HEK293 (cell line): ENCODE results near the gene MAP7.
A peak's percentile ranks its signal among the peaks of the same experiment; 100 is the strongest.

Experiments used
- BCL11A ChIP-seq: fragments of 450-650 bp; formaldehyde crosslinking; IDR thresholded peaks from 2 replicates; pipeline ENCODE4 v1.5.1; 2016; ENCODE audit warnings: low read depth, missing biosample characterization, missing genetic modification characterization
- HIC1 ChIP-seq: fragments of 450-650 bp; formaldehyde crosslinking; IDR thresholded peaks from 2 replicates; pipeline ENCODE4 v1.5.1; 2016; ENCODE audit warnings: missing biosample characterization, missing genetic modification characterization
- KLF10 ChIP-seq: fragments of 450-650 bp; IDR thresholded peaks from 2 replicates; pipeline ENCODE4 v1.5.1; 2018; ENCODE audit warnings: missing biosample characterization, mild to moderate bottlenecking, missing genetic modification characterization
- SCRT1 ChIP-seq: fragments of 450-650 bp; formaldehyde crosslinking; IDR thresholded peaks from 2 replicates; pipeline ENCODE4 v1.5.1; 2016; ENCODE audit warnings: missing biosample characterization, missing genetic modification characterization, borderline replicate concordance
- TSHZ1 ChIP-seq: fragments of 450-650 bp; formaldehyde crosslinking; IDR thresholded peaks from 2 replicates; pipeline ENCODE4 v1.5.1; 2016; ENCODE audit warnings: missing biosample characterization, missing genetic modification characterization, borderline replicate concordance
- ZBTB1 ChIP-seq: fragments of 450-650 bp; formaldehyde crosslinking; IDR thresholded peaks from 2 replicates; pipeline ENCODE4 v1.5.1; 2016; ENCODE audit warnings: missing biosample characterization, missing genetic modification characterization
- ZBTB26 ChIP-seq: fragments of 450-650 bp; formaldehyde crosslinking; optimal IDR thresholded peaks from 2 replicates; pipeline ENCODE3; 2016; ENCODE audit warnings: missing biosample characterization, mild to moderate bottlenecking, missing genetic modification characterization
- ZFP69B ChIP-seq: fragments of 450-650 bp; formaldehyde crosslinking; IDR thresholded peaks from 2 replicates; pipeline ENCODE4 v1.5.1; 2016; ENCODE audit warnings: missing biosample characterization, missing genetic modification characterization
- ZNF148 ChIP-seq: fragments of 450-650 bp; formaldehyde crosslinking; IDR thresholded peaks from 2 replicates; pipeline ENCODE4 v1.5.0; 2017; ENCODE audit warnings: missing biosample characterization, missing genetic modification characterization, borderline replicate concordance
- ZNF18 ChIP-seq: fragments of 450-650 bp; formaldehyde crosslinking; IDR thresholded peaks from 2 replicates; pipeline ENCODE4 v1.5.1; 2016; ENCODE audit warnings: missing biosample characterization, missing genetic modification characterization
- ZNF19 ChIP-seq: fragments of 450-650 bp; formaldehyde crosslinking; IDR thresholded peaks from 2 replicates; pipeline ENCODE4; 2016; ENCODE audit warnings: missing biosample characterization, missing genetic modification characterization, low read depth
- ZNF211 ChIP-seq: fragments of 450-650 bp; formaldehyde crosslinking; IDR thresholded peaks from 2 replicates; pipeline ENCODE4 v1.5.1; 2016; ENCODE audit warnings: low read depth, missing biosample characterization, missing genetic modification characterization
- ZNF341 ChIP-seq: fragments of 450-650 bp; formaldehyde crosslinking; IDR thresholded peaks from 2 replicates; pipeline ENCODE4; 2016; ENCODE audit warnings: low read depth, missing biosample characterization, missing genetic modification characterization
- ZNF366 ChIP-seq: fragments of 450-650 bp; formaldehyde crosslinking; conservative IDR thresholded peaks from 2 replicates; pipeline ENCODE4 v1.5.1; 2016; ENCODE audit warnings: missing biosample characterization, missing genetic modification characterization
- ZNF398 ChIP-seq: fragments of 450-650 bp; formaldehyde crosslinking; IDR thresholded peaks from 2 replicates; pipeline ENCODE4 v1.5.1; 2017; ENCODE audit warnings: missing biosample characterization, missing genetic modification characterization
- ZNF529 ChIP-seq: fragments of 450-650 bp; formaldehyde crosslinking; IDR thresholded peaks from 2 replicates; pipeline ENCODE4 v1.5.1; 2017; ENCODE audit warnings: missing genetic modification characterization, missing biosample characterization; ENCODE audit not compliant: insufficient replicate concordance
- ZNF558 ChIP-seq: fragments of 450-650 bp; formaldehyde crosslinking; IDR thresholded peaks from 2 replicates; pipeline ENCODE4 v1.5.1; 2016; ENCODE audit warnings: missing biosample characterization, missing genetic modification characterization
- ZNF561 ChIP-seq: fragments of 450-650 bp; IDR thresholded peaks from 2 replicates; pipeline ENCODE4 v1.5.1; 2018; ENCODE audit warnings: missing biosample characterization, missing genetic modification characterization, borderline replicate concordance
- ZNF629 ChIP-seq: fragments of 450-650 bp; formaldehyde crosslinking; IDR thresholded peaks from 2 replicates; pipeline ENCODE4 v1.5.1; 2017; ENCODE audit warnings: missing biosample characterization, missing genetic modification characterization
- ZNF639 ChIP-seq: fragments of 450-650 bp; formaldehyde crosslinking; IDR thresholded peaks from 2 replicates; pipeline ENCODE4 v1.5.1; 2016; ENCODE audit warnings: missing biosample characterization, missing genetic modification characterization
- ZNF654 ChIP-seq: fragments of 450-650 bp; formaldehyde crosslinking; IDR thresholded peaks from 2 replicates; pipeline ENCODE4 v1.5.1; 2016; ENCODE audit warnings: low read depth, missing biosample characterization, missing genetic modification characterization
- ZNF692 ChIP-seq: fragments of 450-650 bp; formaldehyde crosslinking; IDR thresholded peaks from 2 replicates; pipeline ENCODE4 v1.5.1; 2016; ENCODE audit warnings: missing biosample characterization, missing genetic modification characterization
- ZNF830 ChIP-seq: fragments of 450-650 bp; IDR thresholded peaks from 2 replicates; pipeline ENCODE4 v1.5.0; 2018; ENCODE audit warnings: missing biosample characterization, missing genetic modification characterization, low read depth, mild to moderate bottlenecking, moderate library complexity

MAP7 gene

GRCh38 chr6:136326038-136326553 is 224.1 kb downstream of the MAP7 start (continued):
- TF ChIP-seq HIC1 (no peak), SCRT1 (tag by site-specific recombination) (peak; percentile 88), ZNF341 (tag by site-specific recombination) (no peak), KLF10 (no peak), ZBTB26 (tag by site-specific recombination) (no peak), ZNF692 (peak; percentile 61), ZNF561 (no peak), ZNF398 (tag by site-specific recombination) (peak; percentile 29; the same call in 1 of the 2 replicates), ZNF629 (peak; percentile 98), BCL11A (tag by site-specific recombination) (no peak), ZNF18 (no peak), ZNF211 (tag by site-specific recombination) (no peak), ZNF558 (tag by site-specific recombination) (peak; percentile 31; the same call in 1 of the 2 replicates), ZNF830 (tag by site-specific recombination) (no peak), ZBTB1 (tag by site-specific recombination) (no peak), ZNF148 (tag by site-specific recombination) (no peak), ZFP69B (tag by site-specific recombination) (peak; percentile 28; the same call in 1 of the 2 replicates), ZNF639 (tag by site-specific recombination) (peak; percentile 73; the same call in 1 of the 2 replicates), ZNF654 (tag by site-specific recombination) (no peak), TSHZ1 (tag by site-specific recombination) (peak; percentile 89), ZNF366 (tag by site-specific recombination) (peak; percentile 79), ZNF19 (tag by site-specific recombination) (no peak), ZNF529 (no peak)
